SH-SY5Y (cell line): Measurements from ENCODE around the gene ERCC1.

Experiments
- GATA2 ChIP-seq: IDR thresholded peaks from 2 replicates; pipeline ENCODE4 v1.6.1; 2011; ENCODE audit warnings: mild to moderate bottlenecking, low read depth, low read length
- GATA3 ChIP-seq: IDR thresholded peaks from 2 replicates; pipeline ENCODE4 v1.6.1; 2011; ENCODE audit warnings: low read depth, mild to moderate bottlenecking, low read length, moderate library complexity

The ERCC1 gene

GRCh38 chr19:45444318-45445041 lies 20.8 kb upstream of the ERCC1 start:
- no peak for TF ChIP-seq GATA3
- TF ChIP-seq GATA2, result no peak

- TF ChIP-seq GATA3 (no peak), GATA2 (no peak)
Measured at GRCh38 chr19:45443462-45444317, 20.0 kb upstream of the ERCC1 start.

DNA sequence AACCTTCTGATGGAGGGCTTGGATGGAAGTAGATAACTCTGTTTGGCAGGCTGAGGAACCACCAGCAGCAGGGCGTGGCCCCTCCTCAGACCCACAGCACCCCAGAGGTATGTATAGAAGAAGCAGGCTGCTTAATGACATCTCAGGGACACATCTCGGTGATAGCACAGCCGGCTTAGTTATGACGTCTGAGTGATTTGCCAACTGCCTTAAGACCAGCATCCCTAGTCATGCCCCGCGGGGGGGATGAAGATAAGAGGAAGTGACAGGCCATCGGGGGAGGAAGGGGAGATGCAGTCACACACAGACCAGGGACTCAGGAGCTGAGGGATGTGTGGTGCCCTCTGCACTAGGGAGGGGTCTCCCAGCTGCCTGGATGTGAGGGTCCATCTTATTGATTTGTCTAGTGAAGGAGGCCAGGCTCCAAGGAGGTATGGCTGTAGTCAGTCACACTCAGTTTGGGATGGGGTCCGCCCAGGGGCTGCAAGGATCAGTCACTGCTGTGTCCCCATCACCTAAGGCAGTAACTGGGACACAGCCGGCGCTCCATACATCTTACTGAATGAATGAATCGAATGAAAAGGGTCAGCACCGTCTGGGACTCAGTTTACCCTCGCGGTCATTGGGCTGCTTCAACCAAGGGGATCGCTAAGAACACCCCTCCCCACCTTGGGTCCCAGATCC lies 19.2 kb upstream of the ERCC1 start:
- TF ChIP-seq GATA3, result no peak
- TF ChIP-seq GATA2, result no peak

GRCh38 chr19:45442408-45442777 lies 18.7 kb upstream of the ERCC1 start:
- TF ChIP-seq GATA2 (no peak), GATA3 (no peak)

DNA sequence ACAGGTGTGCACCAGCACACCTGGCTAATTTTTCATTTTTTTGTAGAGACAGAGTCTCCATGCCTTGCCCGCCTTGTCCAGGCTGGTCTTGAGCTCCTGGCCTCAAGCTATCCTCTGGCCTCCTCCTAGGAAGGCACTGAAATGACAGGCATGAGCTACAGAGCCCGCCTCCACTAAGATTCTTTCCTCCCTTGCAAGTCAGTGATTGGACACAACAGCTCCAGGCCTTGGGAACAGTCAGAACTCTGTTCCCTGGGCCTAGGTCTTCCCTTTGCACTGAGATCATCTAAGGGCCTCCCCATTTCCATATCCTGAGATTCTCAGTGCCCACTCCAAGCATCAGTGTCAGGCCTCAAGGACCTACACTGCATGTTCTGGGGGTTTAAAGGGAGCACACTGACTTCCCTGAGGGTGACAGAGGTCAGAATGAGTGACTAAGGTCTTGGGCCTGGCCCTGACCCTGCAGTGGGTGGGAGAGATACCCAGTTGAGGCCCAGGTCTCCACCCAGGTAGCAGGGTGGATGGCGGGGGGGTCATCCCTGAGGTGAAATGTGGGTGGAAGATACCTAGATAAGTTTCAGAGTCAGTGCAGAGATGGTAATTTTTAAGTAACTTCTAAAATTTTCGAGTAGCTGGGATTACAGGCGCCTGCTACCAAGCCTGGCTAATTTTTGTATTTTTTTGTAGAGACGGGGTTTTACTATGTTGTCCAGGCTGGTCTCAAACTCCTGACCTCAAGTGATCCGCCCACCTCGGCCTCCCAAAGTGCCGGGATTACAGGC lies 17.3 kb upstream of the ERCC1 start:
- TF ChIP-seq GATA3, result no peak
- no peak for TF ChIP-seq GATA2

DNA sequence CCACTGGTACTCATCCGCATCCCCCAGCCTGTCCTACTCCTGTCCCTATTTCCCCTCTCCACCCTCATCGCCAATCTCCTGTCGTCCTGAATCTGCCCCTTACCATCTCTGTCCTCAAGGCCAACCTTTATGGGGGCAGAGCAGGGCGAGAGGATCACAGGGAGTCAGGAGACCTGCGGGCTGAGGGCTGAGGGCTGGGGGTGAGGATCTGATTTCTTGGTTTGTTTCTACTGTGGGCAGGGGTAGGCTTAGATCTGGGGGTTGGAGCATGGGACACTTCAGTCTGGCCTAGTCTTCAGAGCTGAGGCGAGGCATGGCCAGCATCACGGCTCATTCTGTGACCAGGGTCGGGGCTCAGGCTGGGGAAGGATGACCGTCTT lies 16.5 kb upstream of the ERCC1 start:
- TF ChIP-seq GATA3 (no peak), GATA2 (no peak)

DNA sequence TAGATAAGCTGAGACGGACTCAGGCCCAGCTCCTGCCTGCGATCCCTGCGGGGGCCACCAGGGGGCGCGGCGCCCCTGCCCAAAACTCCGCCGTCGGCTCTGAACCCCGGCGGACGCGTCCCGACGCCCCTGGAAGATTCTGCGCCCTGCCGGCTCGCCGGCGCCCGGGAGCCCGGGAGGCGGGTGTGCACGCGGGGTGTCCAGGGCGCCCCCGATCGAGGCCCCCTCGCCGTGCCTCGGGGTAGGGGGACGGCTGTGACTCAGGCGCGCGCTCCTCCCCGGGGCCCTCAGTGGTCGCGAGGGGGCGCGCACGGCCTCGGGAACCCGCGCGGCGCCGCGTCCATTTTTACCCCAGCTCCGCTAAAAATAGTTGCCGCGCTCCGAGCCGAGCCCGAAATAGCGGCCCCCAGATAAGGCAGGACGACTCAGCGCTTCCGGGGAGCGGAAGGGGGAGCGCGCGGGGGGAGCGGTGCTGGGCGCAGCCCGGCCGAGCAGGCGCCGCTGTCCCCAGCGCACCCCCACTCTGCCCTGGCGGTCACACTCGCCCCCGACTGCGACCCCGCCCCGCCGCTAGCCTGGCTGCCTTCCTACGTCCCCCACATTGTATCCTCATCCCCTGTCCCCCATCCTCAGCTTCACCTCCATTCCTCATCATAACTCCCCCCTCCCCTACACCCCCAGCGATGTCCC lies 16.0 kb upstream of the ERCC1 start:
- no peak for TF ChIP-seq GATA2
- no peak for TF ChIP-seq GATA3

GRCh38 chr19:45439190-45439568 lies 15.5 kb upstream of the ERCC1 start:
- peak; percentile 45; the same call in 1 of the 2 replicates for TF ChIP-seq GATA2
- TF ChIP-seq GATA3, result no peak

- TF ChIP-seq GATA2, result no peak
- no peak for TF ChIP-seq GATA3
Measured at GRCh38 chr19:45437328-45437727, 13.6 kb upstream of the ERCC1 start.

- TF ChIP-seq GATA2 (no peak), GATA3 (no peak)
Measured at GRCh38 chr19:45428384-45429231, 4.9 kb upstream of the ERCC1 start.

DNA sequence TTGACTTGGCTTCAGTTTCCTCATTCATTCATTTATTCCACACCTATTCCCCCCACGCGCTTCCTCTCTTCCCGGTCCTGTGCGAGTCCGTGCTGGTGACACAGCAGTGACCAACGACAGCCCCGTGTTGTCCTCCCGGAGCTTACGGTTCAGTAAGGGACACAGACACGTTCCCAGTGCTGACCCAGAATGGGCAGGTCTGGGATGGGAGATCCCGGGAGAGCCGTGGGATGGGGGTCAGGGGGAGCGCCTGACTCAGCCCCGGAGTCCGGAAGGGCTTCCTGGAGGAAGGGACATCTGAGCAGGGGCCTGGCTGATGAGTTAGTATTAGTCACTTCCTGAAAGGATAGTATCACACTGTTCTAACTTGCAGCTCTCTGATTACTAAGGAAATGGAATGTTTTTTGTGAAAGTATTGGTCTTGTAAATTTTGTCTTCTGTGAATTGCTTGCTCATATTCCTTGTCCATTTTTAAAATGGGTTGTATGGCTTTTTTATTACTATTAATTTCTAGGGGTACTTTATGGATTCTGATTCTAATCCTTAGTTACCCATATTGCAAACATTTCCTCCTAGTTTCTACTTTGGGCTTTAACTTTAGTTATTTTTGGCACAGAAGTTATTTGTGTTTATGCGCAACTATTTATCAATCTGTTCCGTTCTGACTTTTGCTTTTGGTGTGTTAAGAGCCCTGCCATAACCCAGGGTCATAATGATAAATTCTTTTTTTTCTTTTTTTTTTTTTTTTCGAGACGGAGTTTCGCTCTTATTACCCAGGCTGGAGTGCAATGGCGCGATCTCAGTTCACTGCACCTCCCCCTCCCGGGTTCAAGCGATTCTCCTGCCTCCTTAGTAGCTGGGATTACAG lies 708 bp upstream of the ERCC1 start:
- TF ChIP-seq GATA3 (no peak), GATA2 (no peak)
